HG03045 (cell line): ENCODE data around the gene TOP3B.

ENCODE experiments used
- ATAC-seq: cut with Tn5 transposase; IDR thresholded peaks from one replicate; pipeline ENCODE4 v1.9.1; 2021; ENCODE audit warnings: mild to moderate bottlenecking, moderate library complexity; ENCODE audit not compliant: unreplicated experiment

TOP3B gene

DNA sequence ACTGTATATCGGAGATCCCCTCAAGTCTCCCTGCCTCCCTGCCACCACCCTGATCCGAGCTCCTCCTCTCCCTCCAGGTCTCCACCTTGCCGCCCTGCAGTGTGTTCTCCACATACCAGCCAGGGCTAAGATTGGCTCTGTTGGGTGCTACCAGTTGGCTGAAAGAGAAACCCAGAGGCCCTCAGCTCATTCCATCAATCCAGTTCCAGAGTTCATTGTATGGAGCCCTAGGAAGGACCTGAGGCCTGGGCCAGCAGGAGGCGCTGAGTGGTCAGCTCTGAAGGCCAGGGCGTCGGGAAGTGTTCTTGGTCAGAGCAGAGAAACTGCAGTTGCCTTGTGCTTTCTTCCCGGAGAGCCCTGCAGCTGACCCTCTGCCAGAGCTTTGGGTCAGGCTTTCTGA lies 2.2 kb upstream of the TOP3B start:
- ATAC-seq: no peak

DNA sequence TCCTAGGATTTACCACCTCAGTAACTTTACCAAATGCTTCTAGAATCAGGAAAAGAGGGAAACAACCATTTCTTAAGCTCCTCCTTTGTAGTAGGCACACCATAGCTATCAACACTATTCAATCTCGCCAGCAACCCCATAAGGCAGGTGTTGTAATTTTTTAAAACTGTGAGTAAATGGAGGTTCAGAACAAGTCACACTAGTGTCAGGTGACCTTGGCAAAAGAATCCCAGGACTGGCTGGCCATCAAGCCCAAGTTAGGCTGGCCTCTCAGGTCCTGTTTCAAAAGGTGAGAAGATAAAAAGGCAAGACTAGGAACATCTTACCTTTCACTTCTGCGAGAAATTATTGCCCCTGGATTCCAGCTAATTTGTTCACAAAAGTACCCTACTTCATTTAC lies 713 bp downstream of the TOP3B start:
- ATAC-seq: no peak

DNA sequence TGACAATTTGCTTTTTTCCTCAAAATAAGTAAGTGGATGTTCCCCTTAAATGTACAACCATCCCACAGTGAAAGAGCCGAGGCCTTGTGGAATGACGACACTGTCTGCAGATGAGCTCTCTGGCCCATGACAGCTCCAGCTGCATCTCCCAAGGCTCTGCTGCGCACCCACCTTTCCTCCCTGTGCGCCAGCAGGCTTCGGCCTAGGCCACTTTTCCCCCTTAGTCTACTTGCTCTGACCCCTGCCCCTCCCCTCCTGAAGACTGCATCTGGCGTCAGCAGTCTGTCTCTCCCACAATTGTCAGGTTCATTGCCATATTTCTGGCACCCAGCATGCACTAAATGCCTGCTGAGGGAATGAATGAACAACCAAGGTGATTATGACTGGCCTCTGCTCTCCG lies 2.0 kb downstream of the TOP3B start:
- no peak for ATAC-seq

DNA sequence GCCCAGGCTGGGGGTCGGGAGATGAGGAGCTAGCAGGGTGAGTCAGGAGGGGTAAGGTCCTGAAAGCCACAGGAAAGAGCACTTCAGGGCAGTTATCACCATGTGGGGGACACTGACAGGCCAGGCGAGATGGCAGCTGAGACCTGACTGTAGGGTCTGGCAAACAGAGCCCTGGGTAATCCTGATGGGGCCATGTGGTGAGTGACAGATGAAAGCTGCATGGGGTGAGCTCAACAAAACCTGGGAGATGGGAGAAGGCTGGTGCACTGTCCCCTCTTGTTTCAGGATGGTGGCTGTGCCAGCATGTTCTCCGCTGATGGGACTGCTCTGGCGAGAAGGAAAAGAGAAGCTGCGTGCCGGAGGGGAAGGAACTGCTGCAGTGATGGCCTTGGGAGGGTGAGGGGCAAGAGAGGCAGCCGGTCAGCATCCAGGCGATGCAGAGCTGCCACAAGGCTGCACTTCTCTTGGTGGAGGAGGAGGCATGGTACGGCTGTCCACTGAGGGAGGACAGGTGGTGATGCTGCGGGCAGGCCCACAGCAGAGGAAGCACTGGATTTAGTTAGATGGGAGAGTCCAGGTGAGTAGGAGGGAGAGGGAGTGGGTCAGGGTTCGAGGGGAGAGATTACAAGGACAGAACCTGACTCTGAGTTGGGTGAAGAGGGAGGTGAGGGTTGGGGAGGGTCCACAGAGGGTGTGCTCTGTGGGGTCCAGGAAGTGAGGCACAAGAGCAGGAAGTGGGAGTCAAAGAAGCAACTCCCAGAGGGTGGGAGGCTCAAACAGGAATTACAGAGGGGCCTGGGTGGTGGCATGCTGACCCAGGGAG lies 3.8 kb downstream of the TOP3B start:
- ATAC-seq: no peak

DNA sequence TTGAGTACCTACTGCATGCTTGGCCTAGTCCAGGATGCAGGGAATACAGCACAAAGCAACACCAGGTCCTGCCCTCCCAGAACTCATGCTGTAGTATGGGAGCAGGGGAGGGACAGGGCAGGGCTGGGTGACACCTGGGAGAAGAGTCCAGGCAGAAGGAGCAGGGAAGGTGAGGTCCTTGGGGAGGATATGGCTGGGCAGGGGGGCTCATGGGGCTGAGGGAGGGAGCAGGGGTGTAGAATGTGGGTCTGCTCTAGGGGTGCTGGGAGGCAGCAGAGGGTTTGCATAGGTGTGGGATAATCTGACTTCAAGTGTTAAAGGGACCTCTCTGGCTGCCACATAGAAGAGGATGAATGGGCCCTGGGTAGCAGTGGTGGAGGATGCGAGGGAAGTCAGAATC lies 4.8 kb downstream of the TOP3B start:
- no peak for ATAC-seq

DNA sequence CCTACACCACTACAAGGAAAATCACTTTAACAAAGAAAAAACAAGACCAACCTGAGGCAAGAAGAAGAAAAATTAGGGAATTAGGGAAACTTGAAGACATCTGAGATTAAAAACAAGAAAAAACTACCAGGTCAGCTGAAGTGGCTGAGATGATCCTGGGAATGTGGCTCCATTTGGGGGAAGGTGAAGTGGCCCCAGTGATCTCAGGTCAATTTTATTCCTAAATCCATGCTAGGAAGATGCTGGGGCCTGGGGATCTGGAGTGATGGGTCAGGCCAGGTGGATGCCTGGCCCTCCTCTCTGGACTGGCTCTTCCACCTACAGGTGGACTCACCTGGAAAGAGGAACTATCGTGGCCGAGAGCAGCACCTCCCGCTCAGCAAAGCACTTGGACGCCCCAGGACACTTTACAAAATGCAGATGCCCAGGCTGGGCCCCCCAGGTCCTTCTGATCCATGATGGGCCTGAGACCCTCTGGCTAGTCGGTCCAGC lies 6.7 kb downstream of the TOP3B start:
- ATAC-seq: no peak

DNA sequence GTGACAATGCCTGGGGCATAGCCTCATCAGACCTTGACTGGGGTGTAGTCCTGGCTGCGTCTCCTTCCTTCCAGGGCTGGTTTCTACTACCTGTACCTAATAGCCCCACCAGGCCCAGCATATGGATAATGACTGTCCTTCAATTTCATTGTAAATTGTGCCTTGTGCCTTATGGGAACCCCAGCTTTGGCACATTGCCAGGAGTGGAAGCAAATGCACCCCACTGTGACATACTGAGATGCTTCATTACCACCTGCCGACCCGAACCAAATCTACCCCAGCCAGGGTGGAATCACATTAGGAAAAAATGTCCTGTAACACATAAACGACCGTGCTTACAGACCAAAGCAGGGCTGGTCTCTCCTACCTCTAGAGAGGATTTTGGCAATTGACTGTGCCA lies 7.3 kb downstream of the TOP3B start:
- ATAC-seq: no peak

DNA sequence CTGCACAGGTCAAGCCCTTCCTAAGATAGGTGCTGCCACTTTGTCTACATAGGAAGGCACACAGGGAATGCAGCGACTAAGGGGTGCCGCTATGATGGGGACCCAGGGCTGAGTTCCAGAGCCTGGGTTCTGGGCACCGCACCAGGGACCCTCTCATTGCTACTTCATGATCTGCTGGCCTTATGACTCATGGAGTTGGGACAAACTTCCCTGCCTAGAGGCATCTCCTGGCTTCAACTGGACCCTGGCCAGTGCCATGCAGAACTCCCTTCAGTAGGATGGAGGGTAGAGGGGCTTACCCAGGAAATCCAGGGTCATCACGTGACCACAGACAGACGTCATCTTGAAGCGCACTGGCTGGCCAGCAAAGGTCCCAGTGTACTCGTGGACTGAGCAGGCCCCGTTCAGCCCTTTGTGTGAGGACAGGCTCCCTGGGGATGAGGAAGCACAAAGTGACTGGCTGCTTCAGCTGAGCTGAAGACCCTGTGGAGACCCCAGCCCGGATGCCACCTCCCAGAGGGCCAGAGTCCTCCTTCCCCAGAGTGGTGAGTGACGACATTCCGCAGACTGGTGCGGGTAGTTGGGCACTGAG lies 8.4 kb downstream of the TOP3B start:
- ATAC-seq: no peak

DNA sequence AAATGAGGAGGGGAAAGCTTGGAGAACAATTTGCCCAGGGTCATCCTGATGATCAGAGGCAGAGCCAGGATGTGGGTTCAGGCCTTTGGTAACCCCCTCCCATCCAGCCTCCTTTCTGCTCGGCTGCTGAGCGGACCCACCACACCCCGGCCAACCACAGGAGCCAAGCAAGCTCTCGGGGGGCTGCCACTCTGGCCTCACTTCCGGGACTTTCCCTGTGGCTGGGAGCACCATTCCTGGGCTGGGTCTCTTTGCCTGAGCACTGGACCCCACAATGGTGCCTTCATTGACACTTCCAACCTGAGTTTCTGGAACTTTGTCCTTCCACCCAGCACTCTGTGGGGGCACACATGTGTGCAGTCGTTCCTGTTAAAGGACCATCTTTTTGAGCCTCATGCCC lies 9.8 kb downstream of the TOP3B start:
- no peak for ATAC-seq

DNA sequence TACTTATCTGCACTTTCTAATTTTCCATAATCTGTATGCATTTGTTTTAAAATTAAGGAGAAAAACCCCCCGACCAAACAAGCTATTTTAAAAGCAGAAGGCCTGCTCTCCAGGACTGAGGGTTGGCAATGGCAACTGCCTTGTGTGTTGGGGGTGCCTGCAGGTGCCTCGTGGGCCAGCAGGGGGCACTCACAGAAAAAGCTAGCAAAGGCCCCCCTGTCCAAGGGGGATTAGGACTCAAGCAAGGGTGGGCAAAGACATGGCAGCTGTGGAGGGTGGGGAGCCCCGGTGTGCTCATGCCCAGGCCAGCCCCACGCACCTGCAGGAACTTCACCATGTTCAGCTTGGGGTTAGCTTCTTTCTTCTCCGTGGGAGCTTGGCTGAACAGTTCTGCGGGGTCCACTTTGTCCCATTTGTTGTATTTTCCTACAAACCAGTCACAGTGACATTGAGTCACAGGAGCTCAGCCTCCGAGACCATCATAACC lies 10.3 kb downstream of the TOP3B start:
- no peak for ATAC-seq

DNA sequence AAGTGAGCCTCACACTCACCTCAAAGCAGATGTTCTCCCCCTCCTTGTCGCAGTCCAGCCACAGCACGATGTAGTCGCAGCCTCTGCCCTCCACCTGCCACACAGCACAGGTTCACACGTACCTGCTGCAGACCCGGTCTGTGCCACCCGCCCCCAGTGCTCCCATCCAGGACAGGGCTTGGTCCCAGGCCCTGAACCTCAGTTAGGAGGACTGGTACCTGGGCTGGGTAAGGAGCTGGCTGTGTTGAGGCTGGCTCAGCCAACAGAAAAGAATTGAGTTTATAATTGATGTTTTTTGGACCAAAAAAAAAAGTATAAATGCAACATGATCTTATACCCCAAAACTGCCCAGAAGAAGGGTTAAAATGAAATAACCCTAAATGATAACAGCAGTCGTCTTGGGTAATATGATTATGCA lies 10.7 kb downstream of the TOP3B start:
- no peak for ATAC-seq

DNA sequence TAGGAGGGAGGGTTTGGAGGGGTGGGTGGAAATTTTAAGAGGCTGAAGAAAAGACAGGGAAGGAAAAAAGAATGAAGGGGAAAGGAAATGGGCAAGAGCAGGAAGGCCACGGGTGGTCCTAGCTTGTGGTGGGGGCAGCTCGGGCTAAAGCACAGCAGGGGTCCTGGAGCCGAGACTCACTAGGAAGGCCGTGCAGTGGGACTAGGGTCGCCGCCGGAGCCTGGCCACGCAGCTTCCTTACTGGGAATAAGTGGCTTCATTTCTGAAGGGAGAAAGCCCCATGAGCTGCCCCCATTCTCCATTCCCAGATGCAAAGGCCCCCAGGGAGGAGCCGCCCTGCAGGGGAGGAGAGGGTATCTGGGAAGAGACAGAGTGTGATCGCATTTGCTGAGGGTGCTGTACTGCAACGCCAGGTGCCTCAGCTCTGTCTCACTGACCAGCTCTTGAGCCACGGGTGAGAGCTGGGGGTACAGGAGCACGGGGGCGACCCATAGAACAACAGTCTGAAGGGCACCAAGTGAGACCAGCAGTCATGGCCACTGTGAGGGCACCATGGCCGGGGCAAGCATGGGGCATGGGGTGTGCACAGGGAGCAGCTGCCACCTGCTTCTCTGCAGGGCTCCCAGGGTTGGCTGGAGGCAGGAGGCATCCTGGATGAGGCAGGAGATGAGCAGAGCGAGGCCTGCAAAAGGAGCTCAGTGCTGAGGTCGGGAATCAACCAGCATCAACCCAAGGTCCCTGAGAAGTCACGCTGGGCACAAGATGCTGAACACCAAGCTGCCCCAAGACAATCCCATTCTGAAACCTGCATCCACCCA lies 11.6 kb downstream of the TOP3B start:
- ATAC-seq: no peak

DNA sequence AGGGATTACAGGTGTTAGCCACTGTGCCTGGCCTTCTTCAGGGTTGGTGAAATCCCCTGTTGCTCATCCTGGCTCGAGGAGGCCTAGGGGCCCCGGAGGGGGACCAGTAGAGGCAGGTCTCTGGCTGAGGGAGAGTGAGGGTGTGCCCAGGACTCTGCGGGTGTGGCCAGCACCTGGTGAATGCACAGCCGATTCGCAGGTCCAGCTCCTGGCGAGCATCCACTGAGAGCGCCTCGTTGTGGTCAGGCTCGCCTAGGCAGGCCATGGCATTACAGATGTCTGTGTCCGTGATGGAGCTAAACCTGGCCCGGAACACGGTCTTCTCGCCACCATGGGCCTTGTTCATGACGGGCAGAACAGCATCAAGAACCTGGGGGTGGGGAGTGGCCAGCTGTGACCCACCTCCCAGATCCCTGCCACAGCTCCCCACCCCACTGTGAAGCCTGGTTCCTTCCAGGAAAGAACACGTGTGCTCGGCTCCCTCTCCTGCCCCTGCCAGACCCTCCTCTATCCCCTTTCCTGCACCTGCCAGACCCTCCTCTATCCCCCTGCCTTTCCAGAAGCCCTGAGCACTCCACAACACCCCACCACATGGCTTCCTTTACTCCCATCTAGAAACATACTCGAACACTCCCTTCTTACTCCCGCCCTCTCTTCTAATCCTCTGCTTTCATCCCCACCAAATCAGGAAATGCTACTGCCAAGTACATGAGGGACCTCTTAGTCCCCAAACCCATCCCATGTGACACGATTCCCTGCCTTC lies 12.4 kb downstream of the TOP3B start:
- ATAC-seq: no peak

DNA sequence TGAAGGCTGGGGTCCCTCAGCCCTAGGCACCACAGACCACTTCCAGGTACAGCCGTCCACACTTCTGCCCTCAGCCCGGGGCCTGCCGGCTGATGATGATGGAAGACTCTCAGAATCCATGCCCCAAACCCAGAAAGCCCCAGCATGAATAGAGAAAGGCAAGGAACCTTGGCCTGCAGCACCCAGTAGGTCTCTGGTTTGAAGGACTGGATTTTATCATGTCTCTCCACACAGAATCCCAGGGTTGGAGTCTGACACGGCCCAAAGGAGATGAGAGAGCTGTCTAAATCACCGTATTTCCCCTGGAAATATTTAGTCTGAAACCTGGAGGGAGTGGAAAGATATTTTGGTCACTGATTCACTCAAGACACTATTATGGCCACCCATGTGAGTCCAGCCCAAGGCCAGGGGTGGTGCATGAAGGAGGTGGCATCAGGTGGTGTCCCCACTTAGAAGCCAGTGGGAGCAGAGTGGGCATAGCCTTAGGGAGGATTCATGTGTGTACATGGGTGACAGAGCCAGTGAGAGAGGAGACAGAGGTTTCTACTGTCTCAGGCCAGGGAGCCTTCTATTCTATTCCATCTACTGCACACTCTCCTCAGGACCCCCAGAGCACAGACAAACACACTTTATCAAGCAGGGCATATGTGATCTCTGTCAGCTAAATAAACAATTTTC lies 14.0 kb downstream of the TOP3B start:
- no peak for ATAC-seq

DNA sequence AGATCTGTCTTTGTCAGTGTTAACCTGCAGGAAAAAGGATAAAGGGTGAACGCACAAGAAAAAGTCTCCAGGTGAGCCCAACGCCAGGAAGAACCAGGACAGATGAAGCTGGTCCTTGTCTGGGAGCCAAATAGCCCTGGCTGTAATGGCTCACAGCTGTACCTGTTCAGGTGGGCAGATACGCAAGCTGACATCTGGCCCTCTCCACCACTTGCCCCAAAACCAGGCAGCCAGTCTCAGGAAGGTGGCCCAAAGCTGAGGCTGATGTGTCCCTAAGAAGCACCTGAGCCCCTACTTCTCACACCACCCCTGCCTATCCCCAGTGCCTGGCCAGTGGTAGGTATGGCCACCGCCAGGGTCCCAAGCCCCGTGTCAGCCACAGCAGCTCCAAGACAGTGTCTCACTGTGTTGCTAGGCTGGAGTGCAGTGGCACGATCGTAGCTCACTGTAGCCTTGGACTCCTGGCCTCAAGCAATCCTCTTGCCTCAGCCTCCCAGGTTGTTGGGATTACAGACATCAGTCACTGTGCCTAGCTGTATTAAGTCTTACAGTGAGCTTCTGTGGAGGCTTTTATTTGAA lies 14.8 kb downstream of the TOP3B start:
- ATAC-seq: no peak

DNA sequence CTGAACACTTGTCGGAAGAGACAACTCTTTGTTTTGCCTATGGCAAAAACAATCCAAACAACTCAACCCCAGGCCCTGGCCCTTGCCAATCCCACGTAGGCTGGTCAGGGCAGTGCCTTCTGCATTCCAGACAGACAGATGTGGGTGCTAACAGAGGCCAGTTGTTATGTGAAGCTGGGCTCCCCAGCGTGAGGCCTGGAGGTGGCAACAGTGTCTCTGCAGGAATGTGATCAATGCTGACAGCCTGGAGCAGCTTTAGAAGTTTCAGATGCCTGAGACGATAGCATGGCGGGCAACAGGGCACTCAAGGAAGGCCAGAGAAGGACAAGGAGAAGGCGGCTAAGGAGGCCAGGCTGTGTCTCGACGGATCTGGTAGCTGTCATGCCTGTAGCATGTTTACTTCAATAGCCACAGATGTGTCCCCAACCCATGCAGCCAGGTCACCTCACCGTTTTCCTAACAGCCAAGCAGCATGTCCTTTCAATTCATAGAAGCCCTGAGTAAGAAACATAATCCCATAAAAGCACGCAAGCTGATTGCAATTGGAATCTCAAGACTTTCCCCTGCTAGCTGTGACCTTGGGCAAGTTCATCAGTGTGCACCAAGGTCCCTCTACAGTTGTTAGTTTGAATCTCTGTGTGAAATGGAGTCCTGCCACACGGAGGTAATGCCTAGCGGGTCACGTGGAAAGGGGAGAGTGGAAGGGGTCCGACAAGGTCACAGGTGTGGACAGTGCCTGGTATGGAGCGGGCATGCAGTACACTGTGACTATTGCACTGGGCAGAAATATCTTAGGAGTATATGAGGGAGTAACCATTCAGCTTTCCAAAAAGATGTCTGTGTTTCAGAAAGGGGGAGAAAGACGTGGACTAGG lies 15.7 kb downstream of the TOP3B start:
- ATAC-seq: no peak

DNA sequence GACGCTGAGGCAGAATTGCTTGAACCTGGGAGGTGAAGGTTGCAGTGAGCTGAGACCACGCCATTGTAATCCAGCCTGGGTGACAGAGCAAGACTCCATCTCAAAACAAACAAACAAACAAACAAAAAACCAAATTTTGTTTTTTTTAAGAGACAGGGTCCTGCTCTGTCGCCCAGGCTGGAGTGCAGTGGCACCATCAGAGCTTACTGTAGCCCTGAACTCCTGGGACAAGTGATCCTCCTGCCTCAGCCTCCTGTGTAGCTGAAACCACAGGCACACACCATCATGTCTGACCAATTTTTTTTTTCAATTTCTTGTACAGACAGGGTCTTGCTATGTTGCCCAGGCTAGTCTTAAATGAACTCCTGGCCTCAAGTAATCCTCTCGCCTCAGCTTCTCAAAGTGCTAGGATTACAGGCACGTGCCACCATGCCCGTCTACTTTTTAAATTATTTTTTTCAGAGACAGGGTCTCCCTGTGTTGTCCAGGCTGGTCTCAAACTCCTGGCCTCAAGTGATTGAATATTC lies 16.8 kb downstream of the TOP3B start:
- no peak for ATAC-seq

DNA sequence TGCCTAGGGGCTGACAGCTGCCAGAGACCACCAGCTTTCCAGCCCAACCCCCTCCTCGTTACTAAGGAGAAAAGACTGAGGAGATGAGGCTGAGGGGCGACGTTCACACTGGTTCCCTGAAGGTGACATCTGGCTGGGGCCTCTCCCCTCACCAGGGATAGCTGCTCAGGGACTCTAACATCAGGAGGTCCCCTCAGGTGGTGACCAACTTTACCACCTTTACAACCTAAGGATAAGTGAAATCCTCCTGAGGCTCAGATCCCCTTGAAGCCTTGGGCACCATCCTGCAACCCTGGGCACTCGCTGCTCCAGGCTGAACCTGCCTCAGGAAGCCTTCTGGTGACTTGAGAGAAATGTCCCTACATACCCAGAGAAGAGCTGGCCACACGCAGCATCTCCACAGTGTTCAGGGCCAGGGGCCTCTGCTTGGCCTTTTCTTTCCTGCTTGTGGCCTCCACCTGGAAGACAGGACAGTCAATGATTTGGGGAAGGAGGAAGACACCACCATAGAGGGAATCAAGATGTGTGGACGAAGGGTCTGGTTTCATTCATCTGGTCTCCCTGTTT lies 17.6 kb downstream of the TOP3B start:
- ATAC-seq: no peak
